ENCODE data around the gene MTMR6. TPM values are rescaled to one million over a fixed set of nuclear protein-coding genes. Genes with fewer than 3 reads are reported as not detected.
A peak's percentile ranks its signal among the peaks of the same experiment; 100 is the strongest.
"Not testable (repeated sequence)": the region's sequence is repeated elsewhere in the genome, so short reads cannot be mapped to it uniquely, and the experiment has no call there.

The MTMR6 gene
- 10 to 100 TPM; 10.7 to 11.1 TPM for total RNA-seq

DNA sequence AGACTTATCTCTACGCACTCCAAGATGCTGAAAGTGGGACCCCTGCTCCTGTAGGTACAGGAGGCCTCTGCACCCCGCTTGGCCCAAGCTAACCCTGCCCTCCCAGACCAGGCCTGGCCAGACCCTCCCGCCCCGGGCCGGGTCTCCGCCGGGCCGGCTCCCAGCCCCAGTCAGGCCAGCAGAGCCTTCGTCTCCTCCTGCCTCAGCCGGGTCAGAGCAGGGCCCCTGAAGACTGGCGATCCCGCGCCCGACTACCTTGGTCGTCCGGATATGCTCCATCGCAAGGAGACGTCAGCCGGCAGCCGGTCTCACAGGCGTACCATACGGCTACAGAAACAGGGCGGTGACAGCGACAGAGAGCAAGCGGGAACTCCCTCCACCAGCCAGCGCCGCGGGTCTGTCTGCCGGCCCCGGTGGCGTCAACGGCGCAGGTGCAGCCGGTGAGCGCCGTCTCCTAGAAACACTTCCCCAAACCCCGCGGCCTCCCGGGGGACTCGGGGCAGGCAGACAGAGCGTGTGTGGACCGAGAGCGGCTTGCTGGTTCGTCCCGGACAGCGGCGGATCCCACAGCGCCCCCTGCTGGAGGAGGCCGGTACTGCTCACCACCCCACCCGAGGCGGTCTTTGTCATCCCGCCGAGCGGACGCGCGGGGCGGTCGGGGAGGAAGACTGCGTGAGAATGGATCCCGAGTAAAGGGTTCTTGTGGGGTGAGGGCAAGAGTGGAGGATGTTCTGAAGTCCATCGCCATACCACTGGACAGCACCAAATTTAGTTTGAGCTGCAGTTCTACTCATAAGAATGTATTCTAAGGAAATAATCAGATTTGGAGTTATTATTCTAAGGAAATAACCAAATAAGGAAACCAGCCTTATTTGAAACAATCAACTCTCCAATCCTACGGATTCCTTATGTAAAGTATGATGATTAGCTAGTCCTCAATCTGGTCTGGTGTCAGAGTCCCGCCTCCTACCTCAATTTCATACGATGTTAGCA lies at the start of gene MTMR6:
Gene MTMR6, minus strand, starts transcription at position 520 of the 993 bp plus-strand sequence. Its CDS starts 241 bp downstream, at position 279.
- H3K9me3 Mint-ChIP-seq (ENCODE audit: low read depth), result no peaks in the 10 kb centered on the region
- H3K4me1 Mint-ChIP-seq, result peaks cover 36% of the 10 kb centered on the region
- H3K36me3 Mint-ChIP-seq (ENCODE audit: low read depth), result peaks cover 16% of the 10 kb centered on the region
- peak within 1 kb of the TSS; percentile 90 for H3K4me3 Mint-ChIP-seq
- peak within 1 kb of the TSS; percentile 96 for H3K27ac Mint-ChIP-seq
- peaks cover 10% of the 10 kb centered on the region for H3K27me3 Mint-ChIP-seq
- intact Hi-C loops (cut with DNase I, micrococcal nuclease), result loop anchor here (1.0 to 10.0 kb wide), 9 partner anchors 10 to 1015 kb away; partner anchors contain the start of gene NUP58 (in 2 of the 2)
- CTCF ChIA-PET, result interaction anchor here (0.5 to 4.4 kb wide), 12 partner anchors 9 to 899 kb away, joined by 3 to 30 read pairs (median 4); partner anchors contain the start of gene NUP58
- DNase-seq (peak; percentile 96), ATAC-seq (peak; percentile 93)
- POLR2A ChIA-PET, result interaction anchor here (0.9 to 1.1 kb wide), 2 partner anchors 11 to 22 kb away, joined by 3 to 5 read pairs; no protein-coding TSS in a partner anchor

DNA sequence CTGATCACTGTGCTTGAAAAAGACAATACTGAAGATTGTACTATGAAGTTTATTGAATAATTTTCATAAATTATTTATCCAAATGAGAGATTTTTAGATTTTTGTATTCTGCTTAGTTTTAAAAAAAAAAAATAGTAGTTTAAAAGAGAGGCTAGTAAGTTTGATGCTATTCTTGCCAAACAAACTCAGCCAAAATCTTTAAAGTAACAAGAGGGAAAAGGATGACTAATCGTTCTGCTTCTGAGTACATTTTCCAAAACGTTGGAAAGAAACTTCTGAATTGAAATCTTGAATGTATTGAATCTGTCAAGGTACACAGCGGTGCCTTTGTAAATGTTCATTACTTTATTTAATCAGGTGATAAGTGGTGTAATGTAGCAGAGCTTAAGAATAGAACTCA lies 48.6 kb upstream of the MTMR6 start:
- no peaks in the 10 kb centered on the region for H3K4me1 Mint-ChIP-seq
- no peaks in the 10 kb centered on the region for H3K27me3 Mint-ChIP-seq
- H3K36me3 Mint-ChIP-seq (ENCODE audit: low read depth), result peaks cover 40% of the 10 kb centered on the region
- H3K27ac Mint-ChIP-seq, result no peak overlapping the region
- POLR2A ChIA-PET, result no interaction called here
- H3K4me3 Mint-ChIP-seq, result no peak overlapping the region
- CTCF ChIA-PET, result no interaction called here
- DNase-seq, result no peak
- ATAC-seq, result no peak
- intact Hi-C loops (cut with DNase I, micrococcal nuclease), result no loop called here
- no peaks in the 10 kb centered on the region for H3K9me3 Mint-ChIP-seq (ENCODE audit: low read depth)

- Mint-ChIP-seq H3K9me3 (ENCODE audit: low read depth) (no peaks in the 10 kb centered on the region), H3K27me3 (no peaks in the 10 kb centered on the region), H3K36me3 (ENCODE audit: low read depth) (peaks cover 50% of the 10 kb centered on the region), H3K4me1 (no peaks in the 10 kb centered on the region), H3K27ac (no peak overlapping the region), H3K4me3 (no peak overlapping the region)
- no peak for DNase-seq
- POLR2A ChIA-PET, result interaction anchor here (0.6 kb wide), 1 partner anchor 385 kb away, joined by 3 read pairs; no protein-coding TSS in a partner anchor
- no peak for ATAC-seq
- CTCF ChIA-PET, result interaction anchor here (0.8 kb wide), 1 partner anchor 97 kb away, joined by 3 read pairs; no protein-coding TSS in a partner anchor
- intact Hi-C loops (cut with DNase I, micrococcal nuclease), result no loop called here
These were observed 43.3 kb upstream of the MTMR6 start for GRCh38 chr13:25330541-25330940.

GRCh38 chr13:25329706-25330105 lies 42.4 kb upstream of the MTMR6 start:
- H3K4me3 Mint-ChIP-seq, result no peak overlapping the region
- H3K27me3 Mint-ChIP-seq, result no peaks in the 10 kb centered on the region
- H3K9me3 Mint-ChIP-seq (ENCODE audit: low read depth), result no peaks in the 10 kb centered on the region
- POLR2A ChIA-PET, result no interaction called here
- no peak for ATAC-seq
- no peak overlapping the region for H3K27ac Mint-ChIP-seq
- DNase-seq, result no peak
- H3K4me1 Mint-ChIP-seq, result no peaks in the 10 kb centered on the region
- H3K36me3 Mint-ChIP-seq (ENCODE audit: low read depth), result peaks cover 52% of the 10 kb centered on the region
- CTCF ChIA-PET, result interaction anchor here (0.8 kb wide), 1 partner anchor 96 kb away, joined by 3 read pairs; no protein-coding TSS in a partner anchor
- intact Hi-C loops (cut with DNase I, micrococcal nuclease), result no loop called here

DNA sequence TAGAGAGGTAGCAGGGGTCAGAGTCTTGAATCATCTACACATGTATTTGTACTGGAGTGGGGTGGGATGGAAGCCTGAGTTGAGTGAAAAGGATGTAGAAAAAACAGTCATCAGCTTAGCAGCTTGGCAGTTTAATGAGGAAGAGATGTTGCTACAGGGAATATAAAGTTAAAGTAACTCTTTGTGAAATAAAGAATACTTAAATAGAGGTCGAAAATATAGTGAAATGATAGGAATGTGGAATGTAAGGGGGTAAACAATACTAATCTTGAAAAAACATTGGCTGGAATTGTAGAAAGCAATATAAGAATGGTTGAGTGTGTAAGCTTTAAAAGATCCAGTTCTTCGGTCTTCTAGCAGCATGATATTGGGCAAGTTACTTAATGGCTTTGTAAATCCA lies 36.8 kb upstream of the MTMR6 start:
- CTCF ChIA-PET, result interaction anchor here (0.9 to 1.5 kb wide), 2 partner anchors 13 to 90 kb away, joined by 3 read pairs; no protein-coding TSS in a partner anchor
- H3K36me3 Mint-ChIP-seq (ENCODE audit: low read depth), result peaks cover 32% of the 10 kb centered on the region
- H3K9me3 Mint-ChIP-seq (ENCODE audit: low read depth), result no peaks in the 10 kb centered on the region
- peak overlapping the region; percentile 0 for H3K27ac Mint-ChIP-seq
- intact Hi-C loops (cut with DNase I, micrococcal nuclease), result loop anchor here in 1 of 2 experiments (2.0 kb wide), 1 partner anchor 15 kb away; no protein-coding TSS in a partner anchor
- no peaks in the 10 kb centered on the region for H3K4me1 Mint-ChIP-seq
- DNase-seq (no peak), ATAC-seq (no peak)
- POLR2A ChIA-PET, result no interaction called here
- no peak overlapping the region for H3K4me3 Mint-ChIP-seq
- H3K27me3 Mint-ChIP-seq, result no peaks in the 10 kb centered on the region

DNA sequence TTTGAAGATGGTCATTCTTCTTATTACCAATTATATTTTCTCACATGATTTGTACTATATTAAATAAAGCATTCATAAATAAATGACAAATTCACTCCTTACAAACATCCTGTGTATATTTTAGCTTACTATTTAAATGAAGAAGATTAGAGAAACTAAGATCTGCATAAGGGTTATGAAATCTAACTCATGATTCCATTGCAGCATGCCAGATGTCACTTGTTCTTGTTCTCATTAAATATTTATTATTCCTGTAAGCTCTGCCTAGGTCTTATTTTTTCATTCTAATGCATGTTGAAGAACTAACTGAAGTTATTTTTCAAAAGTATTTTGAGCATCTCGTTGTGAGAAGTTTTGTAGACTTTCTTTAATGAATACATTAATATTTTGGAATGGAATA lies 32.5 kb upstream of the MTMR6 start:
- POLR2A ChIA-PET, result no interaction called here
- H3K4me1 Mint-ChIP-seq, result peaks cover 3% of the 10 kb centered on the region
- intact Hi-C loops (cut with DNase I, micrococcal nuclease), result no loop called here
- DNase-seq (no peak), ATAC-seq (no peak)
- CTCF ChIA-PET, result interaction anchor here (0.8 to 1.3 kb wide), 3 partner anchors 14 to 49 kb away, joined by 3 read pairs; no protein-coding TSS in a partner anchor
- H3K36me3 Mint-ChIP-seq (ENCODE audit: low read depth), result peaks cover 38% of the 10 kb centered on the region
- H3K27me3 Mint-ChIP-seq, result no peaks in the 10 kb centered on the region
- no peak overlapping the region for H3K4me3 Mint-ChIP-seq
- no peaks in the 10 kb centered on the region for H3K9me3 Mint-ChIP-seq (ENCODE audit: low read depth)
- H3K27ac Mint-ChIP-seq, result no peak overlapping the region

DNA sequence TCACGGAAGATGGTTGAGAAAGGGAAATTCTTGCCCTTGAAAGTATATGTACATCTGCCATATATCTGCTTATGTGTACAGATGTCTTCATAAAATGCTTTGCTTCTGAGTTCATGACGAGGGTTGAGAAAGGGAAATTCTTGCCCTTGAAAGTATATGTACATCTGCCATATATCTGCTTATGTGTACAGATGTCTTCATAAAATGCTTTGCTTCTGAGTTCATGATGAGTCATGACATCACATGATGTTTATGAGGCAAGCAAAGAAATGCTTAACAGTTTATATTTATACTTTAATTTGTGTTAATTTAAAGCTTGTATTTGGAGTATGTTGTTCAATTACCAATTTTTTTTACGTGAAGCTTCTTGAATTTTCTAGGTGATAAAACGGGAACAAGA lies 31.7 kb upstream of the MTMR6 start:
- DNase-seq; H3K9me3 Mint-ChIP-seq (ENCODE audit: low read depth); H3K4me3 Mint-ChIP-seq; H3K27me3 Mint-ChIP-seq; H3K27ac Mint-ChIP-seq; POLR2A ChIA-PET; CTCF ChIA-PET; ATAC-seq; intact Hi-C loops (cut with DNase I, micrococcal nuclease); H3K4me1 Mint-ChIP-seq: not testable (repeated sequence)
- peaks cover 39% of the 10 kb centered on the region for H3K36me3 Mint-ChIP-seq (ENCODE audit: low read depth)

- Mint-ChIP-seq H3K9me3 (ENCODE audit: low read depth) (no peaks in the 10 kb centered on the region), H3K36me3 (ENCODE audit: low read depth) (peaks cover 62% of the 10 kb centered on the region), H3K27me3 (no peaks in the 10 kb centered on the region), H3K27ac (peak overlapping the region; percentile 2), H3K4me3 (no peak overlapping the region), H3K4me1 (peaks cover 9% of the 10 kb centered on the region)
- ChIA-PET CTCF (no interaction called here), POLR2A (interaction anchor here (1.1 kb wide), 1 partner anchor 11 kb away, joined by 3 read pairs; no protein-coding TSS in a partner anchor)
- DNase-seq, result no peak
- ATAC-seq, result no peak
- intact Hi-C loops (cut with DNase I, micrococcal nuclease), result no loop called here
These were observed 23.6 kb upstream of the MTMR6 start for GRCh38 chr13:25310891-25311290.

DNA sequence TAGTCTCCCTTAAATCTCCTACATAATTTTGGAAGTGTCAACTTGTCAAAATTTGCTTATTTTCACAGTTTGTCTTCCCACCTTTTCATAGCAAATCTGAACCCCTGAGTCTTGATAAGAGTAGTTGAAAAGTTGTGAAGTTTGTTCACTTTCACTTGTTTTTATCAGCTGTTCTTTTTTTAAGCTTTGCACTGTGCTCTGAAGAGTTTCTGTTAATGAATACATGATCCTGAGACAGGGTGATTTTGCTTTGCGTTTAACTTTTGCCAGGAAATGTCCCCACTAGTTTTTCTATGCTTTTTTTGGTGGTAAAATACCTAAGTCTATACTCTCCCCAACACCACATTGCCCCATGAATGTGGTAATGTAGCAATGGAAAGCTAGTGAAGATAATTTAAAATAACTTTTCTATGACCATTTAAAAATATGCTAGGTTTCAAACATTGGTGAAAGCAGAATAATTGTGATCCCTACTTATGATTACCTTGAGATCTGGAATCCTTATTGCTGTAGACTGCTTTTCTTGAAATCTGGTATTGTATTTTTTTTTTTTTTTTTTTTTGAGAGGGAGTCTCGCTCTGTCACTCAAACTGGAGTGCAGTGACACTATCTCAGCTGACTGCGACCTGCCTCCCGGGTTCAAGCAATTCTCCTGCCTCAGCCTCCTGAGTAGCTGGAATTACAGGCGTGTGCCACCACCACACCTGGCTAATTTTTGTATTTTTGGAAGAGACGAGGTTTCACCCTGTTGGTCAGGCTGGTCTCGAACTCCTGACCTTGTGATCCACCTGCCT lies 19.6 kb upstream of the MTMR6 start:
- POLR2A ChIA-PET, result no interaction called here
- H3K27ac Mint-ChIP-seq, result no peak overlapping the region

GRCh38 chr13:25302121-25302520 lies 14.8 kb upstream of the MTMR6 start:
- H3K27ac Mint-ChIP-seq, result peak overlapping the region; percentile 95
- H3K4me3 Mint-ChIP-seq, result peak overlapping the region; percentile 94
- DNase-seq (no peak), ATAC-seq (no peak)
- intact Hi-C loops (cut with DNase I, micrococcal nuclease), result loop anchor here in 1 of 2 experiments (5.0 to 10.0 kb wide), 2 partner anchors 787 to 1925 kb away; partner anchors contain the start of gene PARP4
- H3K9me3 Mint-ChIP-seq (ENCODE audit: low read depth), result no peaks in the 10 kb centered on the region
- ChIA-PET POLR2A (no interaction called here), CTCF (interaction anchor here (5.1 kb wide), 1 partner anchor 14 kb away, joined by 30 read pairs; the partner anchor contains the start of gene MTMR6)
- peaks cover 4% of the 10 kb centered on the region for H3K27me3 Mint-ChIP-seq
- H3K36me3 Mint-ChIP-seq (ENCODE audit: low read depth), result peaks cover 39% of the 10 kb centered on the region
- peaks cover 34% of the 10 kb centered on the region for H3K4me1 Mint-ChIP-seq

More for the DNA sequence above, 19.6 kb upstream of the MTMR6 start:
- Mint-ChIP-seq H3K9me3 (ENCODE audit: low read depth) (no peaks in the 10 kb centered on the region), H3K27me3 (no peaks in the 10 kb centered on the region), H3K4me3 (no peak overlapping the region), H3K4me1 (peaks cover 35% of the 10 kb centered on the region), H3K36me3 (ENCODE audit: low read depth) (peaks cover 68% of the 10 kb centered on the region)
- intact Hi-C loops (cut with DNase I, micrococcal nuclease), result loop anchor here (5.0 to 10.0 kb wide), 2 partner anchors 35 to 792 kb away; partner anchors contain the start of gene PARP4 (in 1 of the 2)
- no peak for DNase-seq
- ATAC-seq, result no peak
- CTCF ChIA-PET, result interaction anchor here (2.2 kb wide), 1 partner anchor 39 kb away, joined by 4 read pairs; no protein-coding TSS in a partner anchor

Measured in activated CD4-positive, alpha-beta T cell treated with anti-CD3 and anti-CD28 coated beads for 36 hours (primary cell).